CD14-positive monocyte (primary cell): ENCODE data around the gene PPFIA1. TPM values are rescaled to one million over a fixed set of nuclear protein-coding genes. Genes with fewer than 3 reads are reported as not detected.

Source experiments
- DNase-seq, 3 donors: peaks; one replicate each; pipeline ENCODE4 v3.0.0-alpha.2; 2011 to 2022
- H2AFZ ChIP-seq: 2 replicates; pipeline ENCODE4 v1.6.0; 2012; ENCODE audit warnings: mild to moderate bottlenecking, low read depth, low read length, inconsistent platforms; ENCODE audit not compliant: insufficient read depth, poor library complexity, severe bottlenecking
- H3K27ac ChIP-seq, 2 donors: 1 replicate in 1 of 2; 2 replicates in 1 of 2; pipeline ENCODE4 v1.5.1; 2012 to 2013; ENCODE audit warnings: low read length in 2 of 2, control low read depth in 1 of 2, inconsistent platforms in 1 of 2, low read depth in 1 of 2, mild to moderate bottlenecking in 1 of 2
- H3K27me3 ChIP-seq, 2 donors: one replicate each; pipeline versions ENCODE4 v1.6.0 to v1.6.1; 2011 to 2013; ENCODE audit warnings: low read length in 2 of 2; ENCODE audit not compliant: control insufficient read depth in 2 of 2, insufficient read depth in 2 of 2
- H3K36me3 ChIP-seq, 2 donors: replicated peaks in 1 of 2; 1 replicate in 1 of 2; 2 replicates in 1 of 2; pipeline versions ENCODE4 v1.5.1 to v1.6.1; 2012 to 2013; ENCODE audit warnings: low read length in 2 of 2, control low read depth in 1 of 2, inconsistent platforms in 1 of 2, mild to moderate bottlenecking in 1 of 2; ENCODE audit not compliant: insufficient read depth in 2 of 2, control insufficient read depth in 1 of 2
- H3K4me1 ChIP-seq, 2 donors: 1 replicate in 1 of 2; 2 replicates in 1 of 2; pipeline versions ENCODE4 v1.5.1 to v1.6.1; 2012 to 2013; ENCODE audit warnings: low read length in 2 of 2, control low read depth in 1 of 2, inconsistent platforms in 1 of 2, mild to moderate bottlenecking in 1 of 2, moderate library complexity in 1 of 2; ENCODE audit not compliant: insufficient read depth in 2 of 2, control insufficient read depth in 1 of 2
- H3K4me2 ChIP-seq: replicated peaks from 2 replicates; pipeline ENCODE3; 2012; ENCODE audit warnings: low read length, moderate library complexity, mild to moderate bottlenecking; ENCODE audit not compliant: poor library complexity, severe bottlenecking; ENCODE audit errors: extremely low read depth
- H3K4me3 ChIP-seq, 3 experiments: fragments of 200-600 bp in 1 of 3; sonication (generic) in 1 of 3; replicated peaks in 1 of 3; 1 replicate in 2 of 3; 2 replicates in 1 of 3; pipeline ENCODE4 v1.5.1; 2011 to 2013; ENCODE audit warnings: low read length in 3 of 3, mild to moderate bottlenecking in 3 of 3, control low read depth in 2 of 3, low read depth in 2 of 3, inconsistent platforms in 1 of 3, moderate library complexity in 1 of 3
- H3K79me2 ChIP-seq: 2 replicates; pipeline ENCODE4 v1.6.0; 2012; ENCODE audit warnings: mild to moderate bottlenecking, control low read depth, inconsistent platforms, low read length, moderate library complexity; ENCODE audit not compliant: insufficient read depth
- H3K9ac ChIP-seq: 2 replicates; pipeline ENCODE4 v1.6.0; 2017; ENCODE audit warnings: low read length, mild to moderate bottlenecking; ENCODE audit not compliant: insufficient read depth, poor library complexity, severe bottlenecking
- H3K9me3 ChIP-seq, 2 donors: replicated peaks in 1 of 2; 1 replicate in 1 of 2; 2 replicates in 1 of 2; pipeline versions ENCODE4 v1.5.1 to v1.6.1; 2012 to 2013; ENCODE audit warnings: low read length in 2 of 2, control low read depth in 1 of 2; ENCODE audit not compliant: control insufficient read depth in 1 of 2, insufficient read depth in 1 of 2
- H4K20me1 ChIP-seq: 2 replicates; pipeline ENCODE4 v1.6.0; 2012; ENCODE audit warnings: mild to moderate bottlenecking, low read length, control low read depth, moderate library complexity; ENCODE audit not compliant: insufficient read depth
- H3K27ac Mint-ChIP-seq, 7 donors: one replicate each; pipeline ENCODE4 v1.8.0; 2020; ENCODE audit warnings: mild to moderate bottlenecking in 7 of 7, mixed read lengths in 7 of 7, moderate library complexity in 6 of 7, inconsistent platforms in 2 of 7
- H3K27me3 Mint-ChIP-seq, 3 donors: one replicate each; pipeline ENCODE4 v1.8.0; 2021 to 2022; ENCODE audit warnings: low read depth in 3 of 3, mild to moderate bottlenecking in 3 of 3, mixed read lengths in 3 of 3, moderate library complexity in 3 of 3, inconsistent platforms in 1 of 3
- H3K36me3 Mint-ChIP-seq, 2 donors: one replicate each; pipeline ENCODE4 v1.8.0; 2020; ENCODE audit warnings: mixed read lengths in 2 of 2, inconsistent platforms in 1 of 2, mild to moderate bottlenecking in 1 of 2
- H3K4me1 Mint-ChIP-seq: one replicate; pipeline ENCODE4 v1.8.0; 2020; ENCODE audit warnings: mild to moderate bottlenecking, mixed read lengths
- H3K4me3 Mint-ChIP-seq, 2 donors: one replicate each; pipeline ENCODE4 v1.8.0; 2020; ENCODE audit warnings: mild to moderate bottlenecking in 2 of 2, mixed read lengths in 2 of 2, moderate library complexity in 1 of 2
- H3K9me3 Mint-ChIP-seq, 7 donors: one replicate each; pipeline ENCODE4 v1.8.0; 2020 to 2022; ENCODE audit warnings: mixed read lengths in 7 of 7, mild to moderate bottlenecking in 6 of 7, moderate library complexity in 6 of 7, inconsistent platforms in 2 of 7
- CTCF ChIP-seq: fragments of 200-600 bp; IDR thresholded peaks from one replicate; pipeline ENCODE4 v1.8.0; 2022; ENCODE audit warnings: antibody characterized with exemption, mild to moderate bottlenecking
- WGBS: methylation state at CpG from one replicate; pipeline ENCODE4 v1.1.5; 2013; ENCODE audit warnings: missing lambda C conversion rate; ENCODE audit not compliant: insufficient coverage; 5-methylcytosine and 5-hydroxymethylcytosine counted together
- intact Hi-C, 2 donors: fragments of 100-400 bp; cut with micrococcal nuclease; formaldehyde crosslinking; loops; one replicate each; pipeline versions ENCODE4 v1.15.0 to v1.15.1; 2023
- polyA plus RNA-seq, 3 donors: library from polyadenylated mRNA; depleted of rRNA in 1 of 3; unstranded in 2 of 3; stranded (reverse) in 1 of 3; fragments of 300-500 nt in 2 of 3; fragments of >200 nt in 1 of 3; fragmentation: Illumina TruSeq in 2 of 3; gene quantifications; 1 replicate in 2 of 3; 2 replicates in 1 of 3; pipeline ENCODE4 v1.2.3, GENCODE V29; 2012 to 2021

The PPFIA1 gene
- polyA plus RNA-seq, 3 donors, result 7.5 to 65.7 (median 15.5) TPM

GRCh38 chr11:70431611-70432010 is 161.1 kb downstream of the PPFIA1 start:
- Histone ChIP-seq H3K9me3 (no peaks in the 10 kb centered on the region), H2AFZ (no peak overlapping the region), H3K4me3 (no peak overlapping the region), H4K20me1 (no peaks in the 10 kb centered on the region), H3K9ac (no peak overlapping the region), H3K27ac (no peak overlapping the region), H3K79me2 (no peaks in the 10 kb centered on the region), H3K27me3 (peaks cover 0 to 78% of the 10 kb centered on the region in 2 donors), H3K4me2 (no peak overlapping the region), H3K36me3 (no peaks in the 10 kb centered on the region), H3K4me1 (no peaks in the 10 kb centered on the region)
- Mint-ChIP-seq H3K9me3 (peaks cover 0 to 5% (median 0%) of the 10 kb centered on the region in 7 donors), H3K4me3 (peak overlapping the region in 1 of 2 donors; percentile 59), H3K27me3 (peaks cover 55 to 90% (median 88%) of the 10 kb centered on the region in 3 donors), H3K27ac (no peak overlapping the region), H3K4me1 (no peaks in the 10 kb centered on the region), H3K36me3 (no peaks in the 10 kb centered on the region)
- WGBS, result 95% methylated on average over 12 of the region's 12 CpGs
- no peak for DNase-seq
- no peak for TF ChIP-seq CTCF
- intact Hi-C loops, result no loop called here

- H3K9me3 Mint-ChIP-seq, result peaks cover 0 to 5% (median 0%) of the 10 kb centered on the region in 7 donors
- H3K27ac Mint-ChIP-seq, result no peak overlapping the region
- TF ChIP-seq CTCF, result no peak
- Histone ChIP-seq H3K9me3 (no peaks in the 10 kb centered on the region), H3K27ac (no peak overlapping the region), H4K20me1 (no peaks in the 10 kb centered on the region), H3K4me2 (no peak overlapping the region), H3K27me3 (peaks cover 0 to 80% of the 10 kb centered on the region in 2 donors), H3K79me2 (no peaks in the 10 kb centered on the region), H3K36me3 (no peaks in the 10 kb centered on the region), H2AFZ (no peak overlapping the region), H3K4me3 (no peak overlapping the region), H3K4me1 (no peaks in the 10 kb centered on the region), H3K9ac (no peak overlapping the region)
- H3K4me3 Mint-ChIP-seq, result peak overlapping the region in 1 of 2 donors; percentile 59
- H3K4me1 Mint-ChIP-seq, result no peaks in the 10 kb centered on the region
- peaks cover 58 to 92% (median 86%) of the 10 kb centered on the region in 3 donors for H3K27me3 Mint-ChIP-seq
- DNase-seq, result no peak
- WGBS, result 45% methylated on average over 9 of the region's 16 CpGs
- intact Hi-C loops, result no loop called here
- no peaks in the 10 kb centered on the region for H3K36me3 Mint-ChIP-seq
Measured at GRCh38 chr11:70432065-70432464, 161.6 kb downstream of the PPFIA1 start.
